ENCODE measurements around the gene PLXNB3. TPM values are rescaled to one million over a fixed set of nuclear protein-coding genes. Genes with fewer than 3 reads are reported as not detected.
A peak's percentile ranks its signal among the peaks of the same experiment; 100 is the strongest.
"Not testable (repeated sequence)": the region's sequence is repeated elsewhere in the genome, so short reads cannot be mapped to it uniquely, and the experiment has no call there.

The PLXNB3 gene
- total RNA-seq, 1 donor from 2014 or later: 0.98 TPM

GRCh38 chrX:153740631-153741222 lies 23.3 kb upstream of the PLXNB3 start:
- no peak for DNase-seq (ENCODE audit: low spot score, unreplicated experiment)
- H3K9me3 Mint-ChIP-seq (ENCODE audit: low read depth): peaks cover 5% of the 10 kb centered on the region

DNA sequence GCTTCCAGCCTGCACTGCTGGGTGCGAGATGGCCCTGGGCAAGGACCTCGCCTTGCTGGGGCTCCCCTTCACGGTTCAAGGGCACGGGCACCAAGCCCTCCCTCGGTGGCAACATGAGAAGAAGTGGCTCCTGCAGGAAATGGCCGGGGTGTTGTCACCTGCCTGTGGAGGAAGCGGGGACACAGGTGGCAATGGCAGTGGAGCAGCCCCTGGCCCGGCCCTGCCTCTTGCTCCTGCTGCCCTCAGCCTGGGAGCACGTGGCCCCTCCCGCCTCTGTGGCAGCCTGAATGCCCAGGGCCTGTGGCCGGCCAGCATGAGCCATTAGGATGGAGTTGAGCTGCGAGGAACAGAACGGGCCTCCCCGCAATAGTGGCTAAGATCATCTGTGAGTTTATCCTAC lies 22.6 kb upstream of the PLXNB3 start:
- TF ChIP-seq CTCF (IDR thresholded peaks at IDR 0.05; ENCODE audit: unreplicated experiment): no peak
- H3K4me3 Mint-ChIP-seq (ENCODE audit: low read depth): no peak overlapping the region
- H3K9me3 Mint-ChIP-seq (ENCODE audit: low read depth): peaks cover 8% of the 10 kb centered on the region
- peaks cover 1% of the 10 kb centered on the region for H3K4me1 Mint-ChIP-seq (ENCODE audit: low read depth)
- DNase-seq (ENCODE audit: low spot score, unreplicated experiment): no peak
- H3K36me3 Mint-ChIP-seq (ENCODE audit: insufficient read depth): peaks cover 4% of the 10 kb centered on the region
- H3K27ac Mint-ChIP-seq: no peak overlapping the region
- peaks cover 2% of the 10 kb centered on the region for H3K27me3 Mint-ChIP-seq

More at GRCh38 chrX:153740631-153741222, 23.3 kb upstream of the PLXNB3 start:
- H3K4me1 Mint-ChIP-seq (ENCODE audit: low read depth): peaks cover 1% of the 10 kb centered on the region
- TF ChIP-seq CTCF (IDR thresholded peaks at IDR 0.05; ENCODE audit: unreplicated experiment): no peak
- H3K27ac Mint-ChIP-seq: no peak overlapping the region
- H3K4me3 Mint-ChIP-seq (ENCODE audit: low read depth): no peak overlapping the region
- peaks cover 4% of the 10 kb centered on the region for H3K36me3 Mint-ChIP-seq (ENCODE audit: insufficient read depth)
- peaks cover 2% of the 10 kb centered on the region for H3K27me3 Mint-ChIP-seq

DNA sequence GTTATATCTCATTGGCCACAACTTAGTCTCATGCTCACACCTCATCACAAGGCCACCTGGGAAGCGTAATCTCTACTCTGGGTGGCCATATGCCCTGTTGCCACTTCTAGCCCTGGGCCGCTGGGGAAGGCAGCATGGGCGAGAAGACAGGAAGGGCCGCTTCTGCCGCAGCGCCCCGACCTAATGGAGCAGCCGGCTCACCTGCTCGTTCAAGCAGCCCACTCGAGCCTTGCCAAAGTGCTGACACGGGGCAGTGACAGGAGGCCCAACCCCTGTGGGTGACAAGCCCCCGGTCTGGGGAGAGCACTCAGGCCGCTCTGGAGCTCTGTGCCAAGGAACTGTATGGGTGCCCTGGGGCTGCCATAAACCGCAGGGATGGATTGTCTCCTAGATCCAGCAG lies 21.9 kb upstream of the PLXNB3 start:
- DNase-seq (ENCODE audit: low spot score, unreplicated experiment); H3K27me3 Mint-ChIP-seq; H3K36me3 Mint-ChIP-seq (ENCODE audit: insufficient read depth); H3K9me3 Mint-ChIP-seq (ENCODE audit: low read depth); H3K4me1 Mint-ChIP-seq (ENCODE audit: low read depth); H3K4me3 Mint-ChIP-seq (ENCODE audit: low read depth); H3K27ac Mint-ChIP-seq: not testable (repeated sequence)

GRCh38 chrX:153742796-153743467 lies 21.1 kb upstream of the PLXNB3 start:
- not testable (repeated sequence) for H3K4me3 Mint-ChIP-seq (ENCODE audit: low read depth); H3K4me1 Mint-ChIP-seq (ENCODE audit: low read depth); H3K9me3 Mint-ChIP-seq (ENCODE audit: low read depth); H3K27ac Mint-ChIP-seq; H3K27me3 Mint-ChIP-seq; H3K36me3 Mint-ChIP-seq (ENCODE audit: insufficient read depth); DNase-seq (ENCODE audit: low spot score, unreplicated experiment)

GRCh38 chrX:153743468-153744209 lies 20.4 kb upstream of the PLXNB3 start:
- peak; percentile 10 for TF ChIP-seq CTCF (IDR thresholded peaks at IDR 0.05; ENCODE audit: unreplicated experiment)
- H3K4me3 Mint-ChIP-seq (ENCODE audit: low read depth): peak overlapping the region; percentile 51
- not testable (repeated sequence) for H3K4me1 Mint-ChIP-seq (ENCODE audit: low read depth); H3K27me3 Mint-ChIP-seq; H3K9me3 Mint-ChIP-seq (ENCODE audit: low read depth); DNase-seq (ENCODE audit: low spot score, unreplicated experiment); H3K36me3 Mint-ChIP-seq (ENCODE audit: insufficient read depth); H3K27ac Mint-ChIP-seq

GRCh38 chrX:153744210-153745066 lies 19.6 kb upstream of the PLXNB3 start:
- Mint-ChIP-seq H3K27me3 (peaks cover 3% of the 10 kb centered on the region), H3K4me3 (ENCODE audit: low read depth) (peak overlapping the region; percentile 51), H3K4me1 (ENCODE audit: low read depth) (peaks cover 1% of the 10 kb centered on the region), H3K9me3 (ENCODE audit: low read depth) (peaks cover 6% of the 10 kb centered on the region), H3K36me3 (ENCODE audit: insufficient read depth) (no peaks in the 10 kb centered on the region), H3K27ac (peak overlapping the region; percentile 62)
- TF ChIP-seq CTCF (IDR thresholded peaks at IDR 0.05; ENCODE audit: unreplicated experiment): peak; percentile 44
- DNase-seq (ENCODE audit: low spot score, unreplicated experiment): no peak

DNA sequence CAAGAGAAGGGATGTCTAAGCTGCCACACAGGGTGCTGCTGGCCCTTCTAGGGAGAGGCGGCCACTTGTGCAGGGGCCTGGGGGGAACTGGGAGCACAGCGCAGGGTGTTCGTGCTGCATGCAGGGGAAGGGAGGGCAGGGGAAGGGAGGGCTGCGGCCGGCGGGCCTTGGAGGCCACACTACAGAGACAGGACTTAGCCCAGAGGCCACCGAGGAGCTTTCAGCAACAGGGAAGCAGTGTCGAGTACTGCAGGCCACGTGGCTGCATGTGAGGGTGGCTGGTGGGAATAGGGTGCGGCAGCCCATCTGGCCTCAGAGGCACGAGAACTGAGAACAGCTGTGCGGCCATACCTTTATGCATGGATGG lies 19.0 kb upstream of the PLXNB3 start:
- Mint-ChIP-seq H3K9me3 (ENCODE audit: low read depth) (peaks cover 12% of the 10 kb centered on the region), H3K27ac (peak overlapping the region; percentile 62)
- H3K4me1 Mint-ChIP-seq (ENCODE audit: low read depth); DNase-seq (ENCODE audit: low spot score, unreplicated experiment); H3K27me3 Mint-ChIP-seq; H3K4me3 Mint-ChIP-seq (ENCODE audit: low read depth); H3K36me3 Mint-ChIP-seq (ENCODE audit: insufficient read depth): not testable (repeated sequence)
